HepG2 (cell line): ENCODE data around the gene MYO7B. TPM values are rescaled to one million over a fixed set of nuclear protein-coding genes. Genes with fewer than 3 reads are reported as not detected.

ENCODE experiments used
- GABPA ChIP-seq, 2 experiments: IDR thresholded peaks; 2 replicates each; pipeline ENCODE4 v1.6.1; 2011 to 2016; ENCODE audit warnings: low read depth in 2 of 2, low read length in 1 of 2, missing biosample characterization in 1 of 2, missing genetic modification characterization in 1 of 2
- HMGXB3 ChIP-seq: sonication (generic); formaldehyde crosslinking; IDR thresholded peaks from 2 replicates; pipeline ENCODE4 v1.4.0; 2020; ENCODE audit warnings: missing genetic modification reagents, borderline replicate concordance
- HNRNPL ChIP-seq: fragments of 200-400 bp; formaldehyde crosslinking; IDR thresholded peaks from 2 replicates; pipeline ENCODE4 v1.6.1; 2017; ENCODE audit warnings: mild to moderate bottlenecking, low read depth, low read length
- IKZF4 ChIP-seq: sonication (generic); formaldehyde crosslinking; IDR thresholded peaks from 2 replicates; pipeline ENCODE4 v1.5.1; 2020; ENCODE audit warnings: borderline replicate concordance, mild to moderate bottlenecking, low read depth, missing genetic modification reagents; ENCODE audit errors: not compliant biosample characterization
- MLLT10 ChIP-seq: sonication (generic); formaldehyde crosslinking; IDR thresholded peaks from 2 replicates; pipeline ENCODE4 v1.4.0; 2020; ENCODE audit warnings: missing genetic modification reagents
- NCOR1 ChIP-seq: fragments of 200-600 bp; sonication (generic); IDR thresholded peaks from 2 replicates; pipeline ENCODE4 v1.7.0; 2017; ENCODE audit warnings: antibody characterized with exemption, low read length, borderline replicate concordance
- NR2F6 ChIP-seq, 2 experiments: IDR thresholded peaks; 2 replicates each; pipeline ENCODE4 v1.6.1; 2016; ENCODE audit warnings: antibody characterized with exemption in 1 of 2, mild to moderate bottlenecking in 1 of 2
- PATZ1 ChIP-seq: sonication (generic); formaldehyde crosslinking; IDR thresholded peaks from 2 replicates; pipeline ENCODE4 v1.4.0; 2020; ENCODE audit warnings: missing genetic modification reagents
- PAX8 ChIP-seq: sonication (generic); formaldehyde crosslinking; IDR thresholded peaks from 2 replicates; pipeline ENCODE4 v1.8.0; 2022; ENCODE audit warnings: mild to moderate bottlenecking, missing genetic modification reagents, borderline replicate concordance
- RBFOX2 ChIP-seq: fragments of 200-400 bp; formaldehyde crosslinking; IDR thresholded peaks from 2 replicates; pipeline ENCODE4 v1.6.1; 2017; ENCODE audit warnings: low read depth, mild to moderate bottlenecking, low read length
- SMARCC2 ChIP-seq: fragments of 450-650 bp; IDR thresholded peaks from 2 replicates; pipeline ENCODE4 v1.6.1; 2017; ENCODE audit warnings: antibody characterized with exemption, mild to moderate bottlenecking
- U2AF1 ChIP-seq: fragments of 200-400 bp; formaldehyde crosslinking; optimal IDR thresholded peaks from 2 replicates; pipeline ENCODE3; 2017; ENCODE audit warnings: mild to moderate bottlenecking, low read depth, low read length
- ZBTB38 ChIP-seq: sonication (generic); formaldehyde crosslinking; IDR thresholded peaks from 2 replicates; pipeline ENCODE4 v1.5.1; 2020; ENCODE audit warnings: mild to moderate bottlenecking, missing genetic modification reagents
- ZNF30 ChIP-seq: sonication (generic); formaldehyde crosslinking; IDR thresholded peaks from 2 replicates; pipeline ENCODE4 v1.5.0; 2020; ENCODE audit warnings: mild to moderate bottlenecking, missing genetic modification reagents
- ZNF543 ChIP-seq: sonication (generic); formaldehyde crosslinking; IDR thresholded peaks from 2 replicates; pipeline ENCODE4 v1.4.0; 2020; ENCODE audit warnings: mild to moderate bottlenecking, missing genetic modification reagents
- ZNF557 ChIP-seq: sonication (generic); formaldehyde crosslinking; IDR thresholded peaks from 2 replicates; pipeline ENCODE4 v1.4.0; 2020; ENCODE audit warnings: missing genetic modification reagents
- ZNF652 ChIP-seq: IDR thresholded peaks from 2 replicates; pipeline ENCODE4 v1.6.1; 2016; ENCODE audit warnings: low read depth, borderline replicate concordance
- ZNF713 ChIP-seq: sonication (generic); formaldehyde crosslinking; IDR thresholded peaks from 2 replicates; pipeline ENCODE4 v1.4.0; 2020; ENCODE audit warnings: mild to moderate bottlenecking, missing genetic modification reagents
- ZNF839 ChIP-seq: sonication (generic); formaldehyde crosslinking; IDR thresholded peaks from 2 replicates; pipeline ENCODE4 v1.4.0; 2020; ENCODE audit warnings: missing genetic modification reagents, mild to moderate bottlenecking, borderline replicate concordance
- ZNF850 ChIP-seq: sonication (generic); formaldehyde crosslinking; conservative IDR thresholded peaks from 2 replicates; pipeline ENCODE4 v1.9.0; 2021; ENCODE audit warnings: mild to moderate bottlenecking, missing genetic modification reagents
- polyA plus RNA-seq, 8 experiments: library from polyadenylated mRNA; depleted of rRNA in 3 of 8; stranded (reverse) in 7 of 8; unstranded in 1 of 8; fragments of >200 nt; fragmentation: Illumina TruSeq in 4 of 8; extraction: Trizol in 4 of 8; gene quantifications; 2 replicates each; pipeline versions ENCODE4 v1.2.1 to v1.2.3, GENCODE V29; 2011 to 2016; ENCODE audit warnings: low read depth in 4 of 8, missing spikeins in 1 of 8, mixed read lengths in 1 of 8; ENCODE audit not compliant: insufficient read depth in 1 of 8
- total RNA-seq, 5 experiments: library from RNA; depleted of rRNA; stranded (reverse); fragments of >200 nt; fragmentation: Illumina TruSeq; extraction: Trizol; gene quantifications; 2 replicates each; pipeline ENCODE4 v1.2.3, GENCODE V29; 2016; ENCODE audit warnings: low read depth in 1 of 5
- TF ChIP-seq, protein P1 (sequence below): fragments of 450-650 bp; IDR thresholded peaks from 2 replicates; pipeline ENCODE4 v1.6.1; 2017
- TF ChIP-seq, protein P2 (sequence below): sonication (generic); formaldehyde crosslinking; IDR thresholded peaks from 2 replicates; pipeline ENCODE4 v1.5.0; 2020; ENCODE audit warnings: missing genetic modification reagents

The MYO7B gene
- total and polyA plus RNA-seq, 2 of the 13 experiments (the other 11 are each of a cell fraction or from before 2014, with no cell fraction given) = not detected

DNA sequence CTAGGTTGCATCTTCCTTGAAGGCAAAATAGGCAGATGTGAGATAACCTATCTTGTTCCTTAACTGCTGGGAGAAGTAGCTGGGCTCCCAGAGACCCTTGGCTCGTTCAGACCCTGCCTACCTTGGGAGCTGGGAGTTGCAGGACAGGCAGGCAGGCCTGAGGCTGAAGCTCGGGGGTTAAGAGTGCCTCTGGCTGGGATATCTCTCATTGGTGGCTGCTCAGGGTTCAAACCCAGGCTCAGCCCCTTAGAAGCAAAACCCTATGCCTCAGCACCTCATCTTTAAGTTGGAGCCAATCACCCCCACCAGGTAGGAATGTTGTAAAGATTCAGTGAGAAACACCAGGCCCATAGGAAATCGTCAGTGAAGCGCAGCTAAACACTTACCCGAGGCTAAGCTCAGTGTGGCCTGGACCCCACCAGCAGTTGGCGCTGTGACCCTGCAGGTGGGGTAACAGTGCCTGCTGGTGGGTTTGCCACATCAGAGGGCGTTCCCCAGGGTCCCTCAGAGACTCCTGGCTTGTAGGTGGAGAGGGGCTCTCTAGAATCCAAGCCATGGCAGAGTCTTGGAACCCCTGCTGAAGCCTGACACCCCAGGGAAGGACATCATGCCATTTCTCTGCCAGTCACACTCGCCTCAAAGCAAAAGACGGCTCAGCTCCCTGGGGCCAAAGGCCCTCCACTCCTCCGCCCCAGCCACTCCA lies 55.9 kb downstream of the MYO7B start (continued):
- TF ChIP-seq ZNF557 (CRISPR knock-in tag) (no peak), NR2F6 (IDR thresholded peaks at IDR 0.05) (no peak), NR2F6 (CRISPR knock-in tag; IDR thresholded peaks at IDR 0.05) (peak; percentile 51; the same call in 1 of the 2 replicates), IKZF4 (CRISPR knock-in tag) (no peak), ZNF30 (CRISPR knock-in tag) (no peak), SMARCC2 (no peak), NCOR1 (no peak), PAX8 (CRISPR knock-in tag) (no peak), MLLT10 (CRISPR knock-in tag) (no peak), ZNF850 (CRISPR knock-in tag) (no peak), ZBTB38 (peak; percentile 33; the same call in 1 of the 2 replicates), ZNF713 (CRISPR knock-in tag) (no peak), HNRNPL (no peak), ZNF543 (CRISPR knock-in tag) (no peak), U2AF1 (no peak), PATZ1 (CRISPR knock-in tag) (peak; percentile 66; the same call in 1 of the 2 replicates), RBFOX2 (no peak), ZNF652 (CRISPR knock-in tag) (no peak), GABPA (IDR thresholded peaks at IDR 0.05; ENCODE audit: low read depth, low read length) (no peak), GABPA (CRISPR knock-in tag; IDR thresholded peaks at IDR 0.05; ENCODE audit: low read depth) (no peak), HMGXB3 (CRISPR knock-in tag) (no peak), ZNF839 (CRISPR knock-in tag) (no peak)
- TF ChIP-seq, protein P1, sequence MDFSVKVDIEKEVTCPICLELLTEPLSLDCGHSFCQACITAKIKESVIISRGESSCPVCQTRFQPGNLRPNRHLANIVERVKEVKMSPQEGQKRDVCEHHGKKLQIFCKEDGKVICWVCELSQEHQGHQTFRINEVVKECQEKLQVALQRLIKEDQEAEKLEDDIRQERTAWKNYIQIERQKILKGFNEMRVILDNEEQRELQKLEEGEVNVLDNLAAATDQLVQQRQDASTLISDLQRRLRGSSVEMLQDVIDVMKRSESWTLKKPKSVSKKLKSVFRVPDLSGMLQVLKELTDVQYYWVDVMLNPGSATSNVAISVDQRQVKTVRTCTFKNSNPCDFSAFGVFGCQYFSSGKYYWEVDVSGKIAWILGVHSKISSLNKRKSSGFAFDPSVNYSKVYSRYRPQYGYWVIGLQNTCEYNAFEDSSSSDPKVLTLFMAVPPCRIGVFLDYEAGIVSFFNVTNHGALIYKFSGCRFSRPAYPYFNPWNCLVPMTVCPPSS = no peak
- TF ChIP-seq, protein P2, sequence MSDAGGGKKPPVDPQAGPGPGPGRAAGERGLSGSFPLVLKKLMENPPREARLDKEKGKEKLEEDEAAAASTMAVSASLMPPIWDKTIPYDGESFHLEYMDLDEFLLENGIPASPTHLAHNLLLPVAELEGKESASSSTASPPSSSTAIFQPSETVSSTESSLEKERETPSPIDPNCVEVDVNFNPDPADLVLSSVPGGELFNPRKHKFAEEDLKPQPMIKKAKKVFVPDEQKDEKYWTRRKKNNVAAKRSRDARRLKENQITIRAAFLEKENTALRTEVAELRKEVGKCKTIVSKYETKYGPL (CRISPR knock-in tag) = no peak
